Activated CD8-positive, alpha-beta T cell treated with anti-CD3 and anti-CD28 coated beads, Interleukin-2, amount 10 ng/mL, durations not matched to agents 7 days and 5 days (primary cell): ENCODE results near the gene HMOX2. TPM values are rescaled to one million over a fixed set of nuclear protein-coding genes. Genes with fewer than 3 reads are reported as not detected.
A peak's percentile ranks its signal among the peaks of the same experiment; 100 is the strongest.

Experiments used
- ATAC-seq: fragments of 150-1000 bp; cut with Tn5 transposase; one replicate; pipeline ENCODE4 v1.10.0; 2021; ENCODE audit warnings: moderate library complexity
- CTCF ChIA-PET: fragments of 350-600 bp; sonication (Branson Sonifier 250); formaldehyde crosslinking; loops from one replicate; lab custom pipeline; 2021; ENCODE audit warnings: antibody characterized with exemption; lab: Charles Lee
- POLR2A ChIA-PET: fragments of 350-600 bp; sonication (Branson Sonifier 250); formaldehyde crosslinking; loops from one replicate; lab custom pipeline; 2021; ENCODE audit warnings: antibody characterized with exemption; lab: Charles Lee
- DNase-seq: peaks from one replicate; pipeline ENCODE4 v3.0.0-alpha.2; 2020
- H3K27ac Mint-ChIP-seq: one replicate; pipeline ENCODE4 v1.8.0; 2021; ENCODE audit warnings: mild to moderate bottlenecking, mixed read lengths
- H3K27me3 Mint-ChIP-seq: one replicate; pipeline ENCODE4 v1.8.0; 2021; ENCODE audit warnings: low read depth, mixed read lengths
- H3K36me3 Mint-ChIP-seq: one replicate; pipeline ENCODE4 v1.8.0; 2021; ENCODE audit warnings: low read depth, mixed read lengths
- H3K4me1 Mint-ChIP-seq: one replicate; pipeline ENCODE4 v1.8.0; 2021; ENCODE audit warnings: low read depth, mixed read lengths
- H3K4me3 Mint-ChIP-seq: one replicate; pipeline ENCODE4 v1.8.0; 2021; ENCODE audit warnings: mild to moderate bottlenecking, mixed read lengths
- H3K9me3 Mint-ChIP-seq: one replicate; pipeline ENCODE4 v1.8.0; 2022; ENCODE audit warnings: mixed read lengths; ENCODE audit not compliant: insufficient read depth
- total RNA-seq, 2 experiments: library from RNA; stranded (reverse); gene quantifications; one replicate each; pipeline ENCODE4 v1.2.3, GENCODE V29; 2021

The HMOX2 gene
- total RNA-seq, 2 experiments from 2014 or later = 92.6 to 97.4 TPM

DNA sequence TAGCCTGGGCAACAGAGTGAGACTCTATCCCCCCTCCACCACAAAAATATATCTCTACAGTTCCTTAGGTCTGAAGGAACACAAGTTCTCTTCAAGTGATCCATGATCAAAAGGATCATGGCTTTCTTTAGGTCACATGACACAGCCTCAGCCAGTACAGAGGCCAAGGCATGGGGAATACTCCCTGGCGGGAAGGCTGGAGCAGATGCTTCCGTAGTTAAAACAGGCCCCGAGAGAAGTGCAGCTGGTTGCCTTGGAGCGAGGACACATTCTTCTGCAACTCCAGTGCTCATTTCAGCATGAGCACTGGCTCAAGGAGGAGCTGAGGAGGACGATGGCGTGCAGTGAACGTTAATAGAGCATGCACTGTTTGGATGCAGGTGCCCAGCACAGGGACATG is 48.9 kb downstream of the HMOX2 start:
- POLR2A ChIA-PET = interaction anchor here (0.5 to 1.0 kb wide), 2 partner anchors 14 to 57 kb away, joined by 3 read pairs; partner anchors contain the start of gene CDIP1
- ATAC-seq = no peak
- H3K27me3 Mint-ChIP-seq = no peaks in the 10 kb centered on the region
- no peak overlapping the region for H3K4me3 Mint-ChIP-seq
- no peak overlapping the region for H3K27ac Mint-ChIP-seq
- H3K4me1 Mint-ChIP-seq = peaks cover 39% of the 10 kb centered on the region
- peaks cover 19% of the 10 kb centered on the region for H3K36me3 Mint-ChIP-seq
- CTCF ChIA-PET = interaction anchor here (1.0 to 7.6 kb wide), 2 partner anchors 13 to 19 kb away, joined by 3 to 40 read pairs; partner anchors contain the start of gene CDIP1
- no peak for DNase-seq
- H3K9me3 Mint-ChIP-seq = no peaks in the 10 kb centered on the region

DNA sequence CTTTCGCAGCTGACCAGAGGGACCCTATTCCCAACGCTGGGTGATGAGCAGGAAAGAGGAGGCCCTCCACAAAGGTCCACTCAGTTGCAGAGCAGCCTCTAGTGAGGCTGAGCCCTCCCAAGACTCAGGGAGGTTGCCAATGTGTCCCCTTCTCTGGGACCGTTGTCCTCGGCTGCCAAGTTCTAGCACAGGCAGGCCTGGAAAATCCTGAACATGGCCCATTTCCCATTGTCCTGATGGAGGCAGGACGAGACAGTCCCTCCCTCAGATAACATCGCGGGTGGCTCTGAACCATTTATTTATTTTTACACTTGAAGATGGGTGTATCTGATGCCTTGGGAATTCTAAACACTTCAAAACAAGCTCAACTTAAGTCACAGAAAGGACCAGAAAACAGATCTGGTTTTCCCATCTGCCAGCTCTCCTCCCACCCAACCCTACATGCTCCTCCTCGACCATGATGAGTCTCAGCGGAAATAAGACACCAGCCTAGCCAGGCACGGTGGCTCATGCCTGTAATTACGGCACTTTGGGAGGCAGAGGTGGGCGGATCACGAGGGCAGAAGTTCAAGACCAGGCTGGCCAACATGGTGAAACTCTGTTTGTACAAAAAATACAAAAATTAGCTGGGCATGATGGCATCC is 49.6 kb downstream of the HMOX2 start:
- ChIA-PET CTCF (interaction anchor here (1.4 to 7.6 kb wide), 2 partner anchors 11 to 19 kb away, joined by 4 to 40 read pairs; no protein-coding TSS in a partner anchor), POLR2A (no interaction called here)
- H3K27me3 Mint-ChIP-seq = no peaks in the 10 kb centered on the region
- H3K36me3 Mint-ChIP-seq = peaks cover 18% of the 10 kb centered on the region
- ATAC-seq (no peak), DNase-seq (no peak)
- no peak overlapping the region for H3K4me3 Mint-ChIP-seq
- H3K27ac Mint-ChIP-seq = no peak overlapping the region
- H3K9me3 Mint-ChIP-seq = no peaks in the 10 kb centered on the region
- peaks cover 42% of the 10 kb centered on the region for H3K4me1 Mint-ChIP-seq

DNA sequence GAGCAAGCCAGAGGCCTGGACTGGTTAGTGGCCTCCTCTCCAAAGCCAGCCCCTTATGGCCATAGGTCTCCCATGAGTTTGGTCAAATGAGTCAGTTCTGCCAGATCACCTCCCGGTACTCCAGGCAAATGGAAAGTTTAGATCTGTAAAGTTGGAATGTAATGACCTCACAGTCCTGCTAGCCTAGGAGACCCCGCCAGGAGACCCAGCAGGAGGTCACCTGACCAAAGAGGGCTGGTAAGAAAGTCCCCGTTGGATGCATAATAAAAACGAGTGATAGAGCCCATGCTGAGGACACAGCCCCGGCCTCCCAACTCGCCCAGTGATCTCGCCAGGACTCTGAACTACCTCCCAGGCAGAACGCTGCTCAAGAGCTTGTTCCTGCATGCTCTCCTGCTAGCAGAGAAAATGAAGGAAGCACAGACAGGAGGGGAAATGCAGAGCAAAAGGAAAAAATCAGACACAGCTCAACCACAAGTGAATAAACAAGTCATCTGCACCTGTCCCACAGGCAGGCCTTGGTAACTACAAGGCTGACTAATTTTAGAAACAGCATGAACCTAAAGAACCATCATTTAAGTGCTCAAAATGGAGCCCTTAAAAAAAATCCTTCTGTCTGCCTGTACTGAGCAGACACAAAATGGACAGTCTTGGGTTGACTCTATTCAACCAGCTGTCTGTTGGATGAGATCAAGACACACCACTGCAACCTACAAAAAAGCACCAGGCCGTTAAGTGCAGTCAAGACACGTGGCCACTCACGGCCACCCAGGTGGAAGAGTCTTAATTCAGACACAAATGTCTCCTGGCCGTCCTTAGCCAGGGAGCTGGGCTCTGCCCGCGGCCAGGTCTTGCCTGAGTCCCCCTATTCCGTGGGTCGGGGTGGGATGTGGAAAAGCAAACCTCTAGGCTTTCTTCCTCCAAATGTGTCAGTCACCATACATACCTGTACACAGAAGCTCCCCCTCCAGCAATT is 53.2 kb downstream of the HMOX2 start:
- peak; percentile 74 for ATAC-seq
- Mint-ChIP-seq H3K36me3 (peaks cover 33% of the 10 kb centered on the region), H3K4me1 (peaks cover 34% of the 10 kb centered on the region), H3K4me3 (peak overlapping the region; percentile 30), H3K27ac (peak overlapping the region; percentile 87), H3K9me3 (no peaks in the 10 kb centered on the region), H3K27me3 (no peaks in the 10 kb centered on the region)
- ChIA-PET POLR2A (interaction anchor here (1.2 to 1.6 kb wide), 5 partner anchors 9 to 36 kb away, joined by 3 to 7 read pairs (median 4); partner anchors contain the start of gene CDIP1), CTCF (interaction anchor here (0.6 to 1.6 kb wide), 13 partner anchors 10 to 95 kb away, joined by 3 to 8 read pairs (median 4); partner anchors contain the start of genes CDIP1 and MGRN1)
- peak; percentile 42 for DNase-seq

DNA sequence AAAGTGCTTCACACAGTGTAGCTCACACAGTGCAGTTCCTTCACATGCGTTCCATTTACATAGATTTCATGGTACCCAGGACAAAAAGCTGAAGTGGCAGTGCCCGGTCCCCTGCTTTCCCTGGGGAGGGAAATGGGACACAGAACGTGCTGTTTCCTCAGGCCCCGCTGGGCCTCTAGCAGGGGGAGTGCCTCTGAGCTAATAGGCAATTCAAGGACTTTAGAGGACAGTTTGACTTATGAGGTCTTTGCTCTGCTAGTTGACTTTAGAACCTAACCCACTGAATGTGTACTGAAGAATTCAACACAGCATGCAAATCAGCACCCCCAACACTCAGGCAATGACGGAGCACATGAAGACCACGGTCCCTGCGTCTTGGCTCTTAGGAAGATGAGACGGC is 55.6 kb downstream of the HMOX2 start:
- no peak overlapping the region for H3K27ac Mint-ChIP-seq
- H3K4me1 Mint-ChIP-seq = peaks cover 51% of the 10 kb centered on the region
- H3K36me3 Mint-ChIP-seq = peaks cover 32% of the 10 kb centered on the region
- CTCF ChIA-PET = interaction anchor here (1.3 to 2.2 kb wide), 2 partner anchors 14 to 17 kb away, joined by 3 to 8 read pairs; no protein-coding TSS in a partner anchor
- ATAC-seq (no peak), DNase-seq (no peak)
- H3K4me3 Mint-ChIP-seq = no peak overlapping the region
- H3K9me3 Mint-ChIP-seq = no peaks in the 10 kb centered on the region
- POLR2A ChIA-PET = interaction anchor here (1.4 kb wide), 1 partner anchor 26 kb away, joined by 6 read pairs; no protein-coding TSS in a partner anchor
- H3K27me3 Mint-ChIP-seq = no peaks in the 10 kb centered on the region

- POLR2A ChIA-PET = interaction anchor here (1.4 kb wide), 1 partner anchor 27 kb away, joined by 6 read pairs; no protein-coding TSS in a partner anchor
- Mint-ChIP-seq H3K4me1 (peaks cover 51% of the 10 kb centered on the region), H3K4me3 (no peak overlapping the region)
Measured at GRCh38 chr16:4532238-4532637, 56.0 kb downstream of the HMOX2 start.

DNA sequence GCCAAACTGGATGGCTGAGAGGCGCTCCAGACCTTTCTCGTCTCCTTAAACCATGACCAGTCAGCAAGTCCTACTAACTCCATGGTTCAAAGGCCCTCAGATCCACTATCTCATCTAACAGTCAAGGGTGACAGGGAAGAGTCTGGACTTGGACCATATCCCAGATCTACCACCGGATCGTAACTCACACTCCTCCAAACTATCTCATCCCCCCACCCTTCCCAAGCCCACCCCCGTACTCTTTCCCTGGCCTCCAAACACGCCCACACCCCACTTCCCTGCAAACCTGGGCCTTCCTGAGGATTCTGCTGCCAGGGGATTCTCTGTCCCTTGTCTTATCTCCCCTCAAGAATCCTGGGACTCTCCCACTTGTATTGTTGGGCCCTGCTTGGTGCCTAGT is 57.3 kb downstream of the HMOX2 start:
- H3K4me3 Mint-ChIP-seq = no peak overlapping the region
- H3K4me1 Mint-ChIP-seq = peaks cover 44% of the 10 kb centered on the region
- ATAC-seq = no peak
- DNase-seq = no peak
- no peaks in the 10 kb centered on the region for H3K27me3 Mint-ChIP-seq
- ChIA-PET POLR2A (no interaction called here), CTCF (interaction anchor here (2.2 kb wide), 1 partner anchor 15 kb away, joined by 8 read pairs; no protein-coding TSS in a partner anchor)
- no peaks in the 10 kb centered on the region for H3K9me3 Mint-ChIP-seq
- no peak overlapping the region for H3K27ac Mint-ChIP-seq
- peaks cover 33% of the 10 kb centered on the region for H3K36me3 Mint-ChIP-seq

More at GRCh38 chr16:4532238-4532637, 56.0 kb downstream of the HMOX2 start:
- Mint-ChIP-seq H3K9me3 (no peaks in the 10 kb centered on the region), H3K27ac (no peak overlapping the region), H3K27me3 (no peaks in the 10 kb centered on the region), H3K36me3 (peaks cover 35% of the 10 kb centered on the region)
- CTCF ChIA-PET = interaction anchor here (1.3 to 2.2 kb wide), 2 partner anchors 14 to 16 kb away, joined by 3 to 8 read pairs; no protein-coding TSS in a partner anchor
- no peak for ATAC-seq
- DNase-seq = no peak

- ChIA-PET POLR2A (no interaction called here), CTCF (interaction anchor here (0.7 kb wide), 1 partner anchor 124 kb away, joined by 4 read pairs; no protein-coding TSS in a partner anchor)
- Mint-ChIP-seq H3K27me3 (no peaks in the 10 kb centered on the region), H3K36me3 (peaks cover 39% of the 10 kb centered on the region), H3K4me1 (peaks cover 44% of the 10 kb centered on the region), H3K27ac (no peak overlapping the region), H3K9me3 (no peaks in the 10 kb centered on the region), H3K4me3 (no peak overlapping the region)
- DNase-seq (no peak), ATAC-seq (no peak)
Measured at GRCh38 chr16:4534151-4534790, 58.1 kb downstream of the HMOX2 start.

- Mint-ChIP-seq H3K36me3 (peaks cover 48% of the 10 kb centered on the region), H3K4me1 (peaks cover 36% of the 10 kb centered on the region), H3K4me3 (no peak overlapping the region), H3K9me3 (peaks cover 7% of the 10 kb centered on the region), H3K27me3 (no peaks in the 10 kb centered on the region), H3K27ac (peak overlapping the region; percentile 51)
- DNase-seq = peak; percentile 23
- ChIA-PET CTCF (interaction anchor here (0.8 to 4.9 kb wide), 8 partner anchors 13 to 120 kb away, joined by 3 to 50 read pairs (median 5); no protein-coding TSS in a partner anchor), POLR2A (interaction anchor here (1.0 to 1.1 kb wide), 2 partner anchors 21 to 30 kb away, joined by 3 to 6 read pairs; no protein-coding TSS in a partner anchor)
- ATAC-seq = no peak
Measured at GRCh38 chr16:4535627-4536108, 59.5 kb downstream of the HMOX2 start.

DNA sequence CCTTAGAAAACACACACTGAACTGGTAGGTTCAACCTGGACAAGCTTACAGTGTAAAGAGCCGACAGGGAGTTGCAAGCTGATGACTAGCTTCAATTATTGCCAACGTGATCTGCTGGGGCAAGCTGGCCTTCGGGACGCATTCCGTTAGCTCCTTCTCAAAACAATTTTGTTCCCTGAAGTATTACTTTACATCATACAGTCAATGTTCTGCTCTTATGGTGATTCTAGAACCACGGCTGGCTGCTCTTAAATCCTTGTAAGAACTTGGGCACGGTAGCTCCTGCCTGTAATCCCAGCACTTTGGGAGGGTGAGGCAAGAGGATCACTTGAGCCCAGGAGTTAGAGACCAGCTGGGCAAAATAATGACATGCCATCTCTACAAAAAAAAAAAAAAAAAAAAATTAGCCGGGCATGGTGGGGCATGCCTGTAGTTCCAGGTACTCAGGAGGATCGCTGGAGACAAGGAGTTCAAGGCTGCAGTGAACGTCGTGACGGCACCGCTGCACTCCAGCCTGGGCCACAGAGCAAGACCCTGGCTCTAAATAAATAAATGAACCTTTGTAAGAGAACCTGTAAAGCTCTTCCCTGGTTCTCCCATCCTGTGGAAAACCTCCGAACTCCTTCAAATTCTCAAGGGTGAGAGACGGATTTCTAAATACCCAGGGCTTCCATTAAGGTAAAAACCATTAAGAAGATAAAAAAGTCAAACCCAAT is 60.4 kb downstream of the HMOX2 start:
- Mint-ChIP-seq H3K27me3 (no peaks in the 10 kb centered on the region), H3K36me3 (peaks cover 46% of the 10 kb centered on the region), H3K9me3 (peaks cover 7% of the 10 kb centered on the region), H3K27ac (peak overlapping the region; percentile 71), H3K4me3 (peak overlapping the region; percentile 80), H3K4me1 (peaks cover 36% of the 10 kb centered on the region)
- CTCF ChIA-PET = interaction anchor here (0.8 to 4.9 kb wide), 8 partner anchors 13 to 121 kb away, joined by 3 to 50 read pairs (median 5); no protein-coding TSS in a partner anchor
- no peak for DNase-seq
- POLR2A ChIA-PET = interaction anchor here (0.9 to 1.1 kb wide), 3 partner anchors 22 to 71 kb away, joined by 3 to 6 read pairs (median 3); no protein-coding TSS in a partner anchor
- no peak for ATAC-seq
